ENCODE measurements around the gene AP5B1.
A peak's percentile ranks its signal among the peaks of the same experiment; 100 is the strongest.
"Not testable (repeated sequence)": the region's sequence is repeated elsewhere in the genome, so short reads cannot be mapped to it uniquely, and the experiment has no call there.

AP5B1 gene

DNA sequence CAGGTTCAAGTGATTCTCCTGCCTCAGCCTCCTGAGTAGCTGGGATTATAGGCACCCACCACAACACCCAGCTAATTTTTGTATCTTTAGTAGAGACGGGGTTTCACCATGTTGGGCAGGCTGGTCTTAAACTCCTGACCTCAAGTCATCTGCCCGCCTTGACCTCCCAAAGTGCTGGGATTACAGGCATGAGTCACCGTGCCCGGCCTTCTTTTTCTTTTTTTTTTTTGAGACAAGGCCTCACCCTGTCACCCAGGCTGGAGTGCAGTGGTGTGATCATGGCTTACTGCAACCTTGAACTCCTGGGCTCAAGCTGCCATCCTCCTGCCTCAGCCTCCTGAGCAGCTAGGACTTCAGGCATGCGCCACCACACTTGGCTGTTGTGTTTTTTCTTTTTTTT is 13.0 kb downstream of the AP5B1 start:
- not testable (repeated sequence) for H3K27ac ChIP-seq (ENCODE audit: low read depth, low read length); H3K79me1 ChIP-seq (ENCODE audit: low read length); H4K12ac ChIP-seq (ENCODE audit: low read depth, low read length); H2BK5ac ChIP-seq (ENCODE audit: low read depth, low read length, poor library complexity); H3K4me2 ChIP-seq (ENCODE audit: low read length); H3K27me3 ChIP-seq (ENCODE audit: insufficient read depth, low read length); H3K14ac ChIP-seq (ENCODE audit: low read length); H2AFZ ChIP-seq (ENCODE audit: insufficient read depth, low read length, poor library complexity); H3K23ac ChIP-seq (ENCODE audit: low read length); H2BK12ac ChIP-seq (ENCODE audit: low read length); H3K9me3 ChIP-seq (ENCODE audit: insufficient read depth, low read depth, low read length); H4K91ac ChIP-seq (ENCODE audit: low read depth, low read length); H4K8ac ChIP-seq (ENCODE audit: low read depth, low read length); H3K4me1 ChIP-seq (ENCODE audit: control insufficient read depth in 1 of 2, insufficient read depth in 2 of 2, low read length in 2 of 2); H3K18ac ChIP-seq (ENCODE audit: low read length); H2AK5ac ChIP-seq (ENCODE audit: low read length); H3K36me3 ChIP-seq (ENCODE audit: control insufficient read depth in 1 of 2, insufficient read depth in 2 of 2, low read length in 2 of 2); H3K4ac ChIP-seq (ENCODE audit: low read depth, low read length); H2BK120ac ChIP-seq (ENCODE audit: insufficient read depth, low read length, poor library complexity); H3K9ac ChIP-seq (ENCODE audit: low read length); H3K79me2 ChIP-seq (ENCODE audit: control insufficient read depth, insufficient read depth, low read length, poor library complexity); H3K4me3 ChIP-seq (ENCODE audit: low read depth, low read length)
- no CpG with 5 or more reads among the region's 5 CpGs for WGBS (ENCODE audit: extremely low coverage, insufficient coverage, insufficient read length)
- DNase-seq, result peak; percentile 58 to 62

GRCh38 chr11:65767406-65767805 is 13.4 kb downstream of the AP5B1 start:
- no peaks in the 10 kb centered on the region for H3K36me3 ChIP-seq (ENCODE audit: control insufficient read depth in 1 of 2, insufficient read depth in 2 of 2, low read length in 2 of 2)
- H3K23ac ChIP-seq (ENCODE audit: low read length), result no peak overlapping the region
- H4K12ac ChIP-seq (ENCODE audit: low read depth, low read length), result no peak overlapping the region
- no peak overlapping the region for H2BK5ac ChIP-seq (ENCODE audit: low read depth, low read length, poor library complexity)
- peak in 1 of 2 donors; percentile 98 for DNase-seq
- H3K4me1 ChIP-seq (ENCODE audit: control insufficient read depth in 1 of 2, insufficient read depth in 2 of 2, low read length in 2 of 2), result no peaks in the 10 kb centered on the region
- H4K8ac ChIP-seq (ENCODE audit: low read depth, low read length), result no peak overlapping the region
- no peak overlapping the region for H2BK12ac ChIP-seq (ENCODE audit: low read length)
- H3K9me3 ChIP-seq (ENCODE audit: insufficient read depth, low read depth, low read length), result no peaks in the 10 kb centered on the region
- no peaks in the 10 kb centered on the region for H3K79me2 ChIP-seq (ENCODE audit: control insufficient read depth, insufficient read depth, low read length, poor library complexity)
- no peak overlapping the region for H3K9ac ChIP-seq (ENCODE audit: low read length)
- no peak overlapping the region for H2BK120ac ChIP-seq (ENCODE audit: insufficient read depth, low read length, poor library complexity)
- no peaks in the 10 kb centered on the region for H3K27me3 ChIP-seq (ENCODE audit: insufficient read depth, low read length)
- no peak overlapping the region for H3K18ac ChIP-seq (ENCODE audit: low read length)
- WGBS (ENCODE audit: extremely low coverage, insufficient coverage, insufficient read length), result no CpG with 5 or more reads among the region's 10 CpGs
- H3K4me3 ChIP-seq (ENCODE audit: low read depth, low read length), result no peak overlapping the region
- H3K4me2 ChIP-seq (ENCODE audit: low read length), result no peak overlapping the region
- no peaks in the 10 kb centered on the region for H3K79me1 ChIP-seq (ENCODE audit: low read length)
- H2AK5ac ChIP-seq (ENCODE audit: low read length), result no peak overlapping the region
- H2AFZ ChIP-seq (ENCODE audit: insufficient read depth, low read length, poor library complexity), result no peak overlapping the region
- H3K4ac ChIP-seq (ENCODE audit: low read depth, low read length), result no peak overlapping the region
- H3K27ac ChIP-seq (ENCODE audit: low read depth, low read length), result no peak overlapping the region
- H3K14ac ChIP-seq (ENCODE audit: low read length), result no peak overlapping the region
- no peak overlapping the region for H4K91ac ChIP-seq (ENCODE audit: low read depth, low read length)

GRCh38 chr11:65766535-65766934 is 14.2 kb downstream of the AP5B1 start:
- H2BK5ac ChIP-seq (ENCODE audit: low read depth, low read length, poor library complexity), result no peak overlapping the region
- H3K23ac ChIP-seq (ENCODE audit: low read length), result no peak overlapping the region
- H3K27ac ChIP-seq (ENCODE audit: low read depth, low read length), result no peak overlapping the region
- no peak overlapping the region for H2BK120ac ChIP-seq (ENCODE audit: insufficient read depth, low read length, poor library complexity)
- no peak overlapping the region for H3K4me2 ChIP-seq (ENCODE audit: low read length)
- H3K4me1 ChIP-seq (ENCODE audit: control insufficient read depth in 1 of 2, insufficient read depth in 2 of 2, low read length in 2 of 2), result no peaks in the 10 kb centered on the region
- H3K4ac ChIP-seq (ENCODE audit: low read depth, low read length), result no peak overlapping the region
- no peak overlapping the region for H4K8ac ChIP-seq (ENCODE audit: low read depth, low read length)
- no CpG with 5 or more reads among the region's 7 CpGs for WGBS (ENCODE audit: extremely low coverage, insufficient coverage, insufficient read length)
- no peak overlapping the region for H4K12ac ChIP-seq (ENCODE audit: low read depth, low read length)
- no peaks in the 10 kb centered on the region for H3K27me3 ChIP-seq (ENCODE audit: insufficient read depth, low read length)
- no peak overlapping the region for H3K14ac ChIP-seq (ENCODE audit: low read length)
- no peaks in the 10 kb centered on the region for H3K79me2 ChIP-seq (ENCODE audit: control insufficient read depth, insufficient read depth, low read length, poor library complexity)
- DNase-seq, result peak in 1 of 2 donors; percentile 64
- no peaks in the 10 kb centered on the region for H3K36me3 ChIP-seq (ENCODE audit: control insufficient read depth in 1 of 2, insufficient read depth in 2 of 2, low read length in 2 of 2)
- H3K9me3 ChIP-seq (ENCODE audit: insufficient read depth, low read depth, low read length), result no peaks in the 10 kb centered on the region
- H2AK5ac ChIP-seq (ENCODE audit: low read length), result no peak overlapping the region
- H4K91ac ChIP-seq (ENCODE audit: low read depth, low read length), result no peak overlapping the region
- no peak overlapping the region for H2AFZ ChIP-seq (ENCODE audit: insufficient read depth, low read length, poor library complexity)
- H3K18ac ChIP-seq (ENCODE audit: low read length), result no peak overlapping the region
- no peaks in the 10 kb centered on the region for H3K79me1 ChIP-seq (ENCODE audit: low read length)
- H3K4me3 ChIP-seq (ENCODE audit: low read depth, low read length), result no peak overlapping the region
- H2BK12ac ChIP-seq (ENCODE audit: low read length), result no peak overlapping the region
- H3K9ac ChIP-seq (ENCODE audit: low read length), result no peak overlapping the region

GRCh38 chr11:65764434-65764833 is 16.3 kb downstream of the AP5B1 start:
- no peak overlapping the region for H4K8ac ChIP-seq (ENCODE audit: low read depth, low read length)

More at GRCh38 chr11:65764434-65764833, 16.3 kb downstream of the AP5B1 start:
- H3K27me3 ChIP-seq (ENCODE audit: insufficient read depth, low read length), result no peaks in the 10 kb centered on the region
- no peaks in the 10 kb centered on the region for H3K79me2 ChIP-seq (ENCODE audit: control insufficient read depth, insufficient read depth, low read length, poor library complexity)
- no peak overlapping the region for H2AFZ ChIP-seq (ENCODE audit: insufficient read depth, low read length, poor library complexity)
- H3K4ac ChIP-seq (ENCODE audit: low read depth, low read length), result no peak overlapping the region
- H4K91ac ChIP-seq (ENCODE audit: low read depth, low read length), result no peak overlapping the region
- DNase-seq, result no peak
- WGBS (ENCODE audit: extremely low coverage, insufficient coverage, insufficient read length), result no CpG with 5 or more reads among the region's 5 CpGs
- H2BK5ac ChIP-seq (ENCODE audit: low read depth, low read length, poor library complexity), result no peak overlapping the region
- H3K79me1 ChIP-seq (ENCODE audit: low read length), result no peaks in the 10 kb centered on the region
- H3K9me3 ChIP-seq (ENCODE audit: insufficient read depth, low read depth, low read length), result no peaks in the 10 kb centered on the region
- no peaks in the 10 kb centered on the region for H3K4me1 ChIP-seq (ENCODE audit: control insufficient read depth in 1 of 2, insufficient read depth in 2 of 2, low read length in 2 of 2)
- H3K4me3 ChIP-seq (ENCODE audit: low read depth, low read length), result no peak overlapping the region
- no peak overlapping the region for H3K14ac ChIP-seq (ENCODE audit: low read length)
- H3K18ac ChIP-seq (ENCODE audit: low read length), result no peak overlapping the region
- H3K9ac ChIP-seq (ENCODE audit: low read length), result no peak overlapping the region
- H3K36me3 ChIP-seq (ENCODE audit: control insufficient read depth in 1 of 2, insufficient read depth in 2 of 2, low read length in 2 of 2), result no peaks in the 10 kb centered on the region
- H3K4me2 ChIP-seq (ENCODE audit: low read length), result no peak overlapping the region
- no peak overlapping the region for H3K27ac ChIP-seq (ENCODE audit: low read depth, low read length)
- H2BK120ac ChIP-seq (ENCODE audit: insufficient read depth, low read length, poor library complexity), result no peak overlapping the region
- no peak overlapping the region for H3K23ac ChIP-seq (ENCODE audit: low read length)
- H2BK12ac ChIP-seq (ENCODE audit: low read length), result no peak overlapping the region
- H2AK5ac ChIP-seq (ENCODE audit: low read length), result no peak overlapping the region
- no peak overlapping the region for H4K12ac ChIP-seq (ENCODE audit: low read depth, low read length)

Measured in trophoblast cell (in vitro differentiated cells and primary cell).